GM19467 (cell line): ENCODE data around the gene OR2C3.
"Not testable (repeated sequence)": the region's sequence is repeated elsewhere in the genome, so short reads cannot be mapped to it uniquely, and the experiment has no call there.

Source experiments
- ATAC-seq: cut with Tn5 transposase; IDR thresholded peaks from one replicate; pipeline ENCODE4 v1.9.1; 2021; ENCODE audit warnings: mild to moderate bottlenecking, moderate library complexity; ENCODE audit not compliant: unreplicated experiment

Gene OR2C3

DNA sequence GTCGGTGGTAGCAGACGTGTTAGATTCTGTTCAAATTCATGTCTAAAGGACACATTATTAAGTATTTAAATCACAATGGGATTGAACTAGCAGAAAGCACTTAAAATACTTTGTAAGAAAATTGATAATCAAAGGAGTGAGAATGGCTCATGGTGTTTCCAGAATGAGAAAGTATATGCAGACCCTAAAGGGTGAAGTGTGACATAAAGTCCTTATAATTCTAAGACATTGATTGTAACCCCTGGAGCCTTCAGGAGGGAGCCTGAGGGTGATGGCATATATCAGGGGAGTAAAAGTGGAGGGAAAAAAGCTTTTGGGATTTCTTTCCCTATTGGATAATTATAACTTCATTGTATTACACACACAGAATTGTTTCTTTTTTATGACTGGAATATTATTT lies at the start of gene OR2C3:
OR2C3 (minus strand) TSS at position 101 of the 400 bp plus-strand sequence. CDS start 3,929 bp downstream, outside the sequence.
- ATAC-seq, result no peak

DNA sequence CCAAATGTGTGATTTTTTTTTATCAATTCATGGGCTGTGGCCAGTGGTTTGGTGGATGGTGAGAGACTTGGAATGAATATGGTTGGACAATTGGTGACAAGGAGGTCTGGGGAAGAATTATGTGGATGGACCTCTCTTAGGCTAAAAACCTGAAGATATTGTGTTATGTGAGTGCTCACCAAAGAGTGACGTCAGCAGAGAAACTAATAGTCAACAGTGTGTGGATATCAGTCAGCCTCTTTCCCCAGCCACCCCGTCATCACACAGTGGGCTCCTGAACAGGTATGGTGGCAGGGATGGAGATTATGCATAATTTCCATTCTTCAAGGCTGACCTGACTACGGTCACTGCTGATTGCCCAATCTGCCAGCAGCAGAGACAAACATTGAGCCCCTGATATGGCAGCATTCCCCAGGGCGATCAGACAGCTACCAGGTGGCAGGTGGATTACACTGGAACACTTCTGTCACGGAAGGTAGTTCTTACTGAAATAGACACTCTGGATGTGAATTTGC lies 42.8 kb upstream of the OR2C3 start:
- ATAC-seq, result no peak

DNA sequence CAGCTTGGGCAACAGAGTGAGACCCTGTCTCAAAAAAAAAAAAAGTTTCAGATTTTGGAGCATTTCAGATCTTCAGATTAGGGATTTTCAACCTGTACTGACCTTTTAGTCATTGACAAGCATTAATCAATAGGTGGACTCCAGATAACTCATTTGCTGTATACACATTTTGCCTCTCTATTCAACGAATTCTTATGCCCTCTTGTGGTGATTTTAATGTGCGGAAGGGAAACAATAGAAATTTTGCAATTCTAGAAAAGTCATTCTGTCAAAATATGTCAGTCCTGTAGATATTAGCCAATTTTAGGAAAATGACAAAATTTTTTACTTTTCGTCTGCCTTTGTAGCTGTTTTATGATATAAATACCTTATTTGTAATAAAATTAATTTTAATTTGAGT lies 40.3 kb upstream of the OR2C3 start:
- ATAC-seq, result no peak

DNA sequence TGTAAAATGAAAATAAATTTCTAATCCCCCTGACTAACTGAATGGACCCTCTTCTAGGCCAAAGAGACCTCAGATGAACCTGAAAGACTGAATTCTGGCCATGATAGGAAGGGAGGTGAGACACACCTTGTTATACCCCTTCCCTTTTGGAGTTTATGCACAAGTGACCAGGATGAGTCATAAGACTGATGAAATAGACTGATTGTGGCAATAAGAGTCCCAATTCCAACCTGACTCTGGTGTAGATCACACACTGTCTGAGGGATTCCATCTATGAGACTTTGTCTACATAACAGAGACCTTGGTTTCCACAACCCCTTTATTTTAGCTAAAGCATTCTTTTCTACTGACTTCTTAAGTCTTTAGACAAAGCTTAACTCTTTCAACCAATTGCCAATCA lies 38.4 kb upstream of the OR2C3 start:
- ATAC-seq, result no peak

DNA sequence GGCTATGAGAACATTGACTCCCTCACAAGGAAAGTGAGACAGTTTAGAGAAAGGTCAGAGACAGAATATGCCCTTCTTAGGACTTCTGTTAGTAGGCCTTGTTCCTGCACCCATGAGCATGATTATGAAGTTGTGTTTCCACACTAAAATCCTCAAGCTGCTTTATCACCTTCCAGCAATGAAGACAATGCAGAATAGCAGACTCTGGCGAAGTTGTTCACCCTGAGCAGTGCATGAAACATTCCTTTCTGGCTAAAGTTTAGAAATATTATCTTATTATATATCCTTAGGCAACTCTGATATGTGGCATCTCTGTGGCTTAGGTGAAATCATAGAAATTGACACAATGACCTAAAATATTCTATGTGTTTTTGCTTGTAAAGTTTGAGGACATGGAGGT lies 38.0 kb upstream of the OR2C3 start:
- no peak for ATAC-seq

DNA sequence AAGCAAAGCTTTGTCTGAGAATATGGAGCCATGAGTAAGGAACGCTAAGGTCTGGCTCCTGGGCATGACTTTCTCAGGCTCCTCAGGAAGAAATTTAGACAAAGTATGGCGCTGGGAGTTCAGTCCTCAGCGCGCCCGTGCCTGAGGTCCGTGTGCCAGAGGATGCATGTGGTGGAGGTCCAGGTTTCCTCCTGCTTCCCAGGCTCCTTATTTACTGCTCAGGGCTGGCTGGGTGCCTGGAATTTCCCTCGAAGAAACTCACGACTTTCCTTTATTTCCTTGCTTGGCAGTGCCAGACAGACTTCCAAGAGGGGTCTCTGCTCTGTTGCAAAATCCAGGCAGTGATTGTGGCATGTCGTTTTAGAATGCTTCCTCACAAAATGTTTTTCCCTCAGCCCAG lies 26.0 kb upstream of the OR2C3 start:
- ATAC-seq, result no peak

DNA sequence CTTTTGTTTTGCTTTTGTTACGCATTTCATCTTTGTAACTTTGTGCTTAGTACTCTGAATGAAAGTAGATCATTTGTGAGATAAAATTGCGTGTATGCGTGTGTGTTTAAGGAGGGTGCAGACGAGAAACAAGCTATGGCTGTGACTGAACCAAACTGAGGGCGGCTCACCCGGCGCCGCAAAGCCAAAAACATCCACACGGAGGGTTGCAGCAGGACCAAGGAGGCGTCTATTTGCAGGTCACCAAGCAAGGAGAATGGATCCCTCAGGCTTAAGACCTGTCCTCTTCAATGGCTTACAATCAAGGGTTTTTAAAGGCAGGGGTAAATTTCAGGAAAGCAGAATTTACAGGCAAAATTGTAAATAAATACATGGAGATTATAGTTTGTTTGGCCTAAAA lies 25.5 kb upstream of the OR2C3 start:
- ATAC-seq, result no peak

DNA sequence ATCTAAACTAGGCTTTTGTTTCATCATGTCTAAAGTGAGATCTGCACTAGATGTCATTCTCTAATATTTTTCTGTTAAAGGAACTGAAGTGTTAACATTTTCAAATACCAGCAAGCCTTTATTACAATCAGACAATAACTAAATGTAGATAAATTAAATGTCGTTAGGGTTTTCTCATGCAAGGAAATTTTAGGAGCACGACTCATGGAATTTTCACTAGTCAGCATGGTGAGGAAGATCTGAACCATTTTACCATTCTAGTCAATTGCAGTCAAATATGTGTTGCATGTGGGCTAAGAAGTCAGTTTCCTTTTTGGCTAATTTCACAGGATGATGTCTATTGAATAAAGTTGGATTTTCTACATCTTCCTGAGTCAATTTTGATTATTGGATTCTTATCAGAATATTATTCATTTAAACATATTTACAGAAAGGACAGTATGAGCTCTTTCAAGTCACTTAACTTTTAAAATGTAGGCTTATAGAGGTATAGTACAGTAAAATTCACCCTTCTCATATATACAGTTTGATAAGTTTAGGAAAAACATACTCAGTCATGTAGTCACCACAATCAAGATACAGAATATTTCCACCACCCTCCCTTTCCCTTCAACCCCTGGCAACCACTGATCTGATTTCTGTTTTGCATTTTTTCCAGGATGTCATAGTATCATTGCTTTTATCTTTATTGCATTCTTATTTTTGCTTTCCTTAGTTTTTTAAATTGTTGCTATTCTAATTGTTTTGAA lies 21.9 kb upstream of the OR2C3 start:
- no peak for ATAC-seq

DNA sequence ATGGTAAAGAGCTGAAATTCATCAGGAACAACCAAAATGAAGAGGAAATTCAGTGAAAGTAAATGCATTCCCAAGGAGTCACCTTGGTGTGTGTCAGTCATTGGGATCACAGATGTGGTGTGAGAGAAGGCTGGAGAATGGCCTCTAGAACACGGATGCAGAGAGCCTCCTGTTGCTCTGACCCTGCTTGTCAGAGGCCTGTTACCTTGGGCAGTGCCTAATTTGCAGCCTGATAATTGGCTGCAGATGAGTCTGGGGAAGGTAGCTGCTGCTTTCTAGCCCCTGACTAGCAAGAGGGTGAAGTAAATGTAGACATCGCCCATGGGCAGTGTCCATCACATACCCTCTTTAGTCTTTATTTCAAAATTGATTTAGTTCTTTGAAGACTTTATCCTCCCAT lies 16.0 kb upstream of the OR2C3 start:
- ATAC-seq, result no peak

DNA sequence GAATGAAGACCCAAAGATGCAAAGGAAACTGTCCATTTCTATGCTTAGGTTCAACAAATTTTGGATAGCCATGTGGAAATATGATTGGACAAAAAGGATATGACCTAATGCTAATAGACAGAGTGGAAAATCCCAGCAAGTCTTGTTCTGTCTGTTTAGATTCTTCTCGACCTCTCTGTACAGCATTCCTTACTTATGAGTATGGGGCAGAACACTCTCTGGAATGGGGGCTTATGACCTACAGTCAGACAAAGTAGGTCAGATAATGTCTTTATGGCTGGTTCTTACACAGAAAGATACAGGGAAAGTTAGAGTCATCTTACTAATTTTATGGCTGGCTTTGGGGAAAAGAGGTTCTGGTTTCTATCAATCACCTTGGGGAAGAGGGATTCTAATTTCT lies 15.5 kb upstream of the OR2C3 start:
- no peak for ATAC-seq

DNA sequence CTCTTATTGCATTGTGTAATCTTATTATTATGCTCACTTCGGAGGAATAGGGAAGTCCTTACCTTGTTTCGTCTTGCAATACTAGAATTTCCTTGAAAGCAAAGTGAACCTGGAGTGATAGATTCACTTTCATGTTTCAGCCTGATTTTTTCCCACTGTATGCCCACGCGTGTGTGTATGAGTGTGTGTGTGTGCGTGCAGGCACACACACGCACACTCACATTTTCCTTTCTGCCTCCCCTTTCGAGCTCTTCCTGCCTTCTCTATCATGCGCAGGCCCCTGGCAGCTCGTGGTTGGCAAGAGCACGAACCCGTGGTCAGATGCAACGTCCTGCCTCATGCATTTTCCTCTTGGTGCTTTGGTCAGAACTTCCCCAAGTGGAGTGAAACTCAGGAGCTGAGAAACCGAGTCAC lies 12.5 kb upstream of the OR2C3 start, which contains the start of gene GCSAML:
GCSAML (plus strand) TSS at position 366 of the 414 bp plus-strand sequence. CDS start 58 bp downstream, outside the sequence.
- no peak for ATAC-seq

DNA sequence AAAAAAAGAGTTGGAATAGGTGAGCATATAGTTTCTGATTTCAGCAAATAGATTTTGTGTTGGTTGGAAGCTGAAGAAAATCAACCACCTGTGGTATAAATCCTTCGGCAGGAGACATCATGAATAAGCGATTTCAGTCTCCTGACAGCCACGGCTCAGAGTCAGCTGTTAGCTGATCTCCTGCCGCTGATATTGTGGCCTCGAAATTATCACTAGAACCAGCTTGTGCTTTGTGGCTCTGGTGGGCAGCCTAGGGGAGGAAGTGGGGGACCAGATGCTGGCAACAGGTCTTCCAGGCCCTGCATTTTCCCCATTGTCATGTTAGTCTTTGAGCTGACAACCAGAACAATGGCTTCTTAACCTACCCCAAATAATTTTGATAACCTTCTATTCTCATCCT lies 11.9 kb upstream of the OR2C3 start:
- ATAC-seq, result no peak

DNA sequence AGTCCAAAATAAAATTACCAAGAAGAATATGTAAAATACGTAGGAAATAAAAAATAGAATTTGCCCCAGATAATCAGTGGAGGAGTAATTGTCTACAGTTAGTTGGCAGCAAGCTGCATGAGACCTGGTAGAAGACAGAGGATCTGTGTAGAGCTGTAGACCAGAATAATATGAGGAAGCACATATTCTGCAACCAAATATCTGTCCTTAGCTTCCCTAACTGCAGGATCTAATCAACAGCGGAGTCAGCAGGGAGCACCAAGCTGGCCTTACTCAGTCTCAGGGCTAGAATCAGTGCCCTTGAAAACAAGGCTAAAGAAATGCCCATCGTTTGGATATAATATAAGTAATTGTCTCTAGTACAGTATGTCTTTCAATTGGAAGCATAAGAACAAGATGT lies 6.6 kb upstream of the OR2C3 start:
- ATAC-seq, result no peak

DNA sequence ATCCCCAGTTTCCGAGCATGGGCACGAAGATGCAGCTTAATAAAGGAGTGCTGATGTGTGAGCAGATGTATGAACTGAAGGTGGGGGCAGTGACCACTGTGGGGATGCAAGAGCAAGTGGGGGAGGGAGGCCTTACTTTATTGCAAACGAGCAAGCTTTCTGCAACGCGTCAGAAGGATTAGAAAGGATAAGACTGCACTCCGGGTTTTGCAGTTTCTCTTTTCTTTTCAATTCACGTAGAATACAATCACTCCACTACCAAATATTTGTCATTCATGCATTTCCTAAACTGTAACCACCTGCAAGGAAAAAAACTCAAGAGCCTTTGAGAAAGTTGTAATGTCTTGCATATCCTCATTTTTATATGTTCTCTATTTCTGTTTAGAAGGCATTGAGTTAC lies 4.3 kb upstream of the OR2C3 start:
- ATAC-seq, result no peak

DNA sequence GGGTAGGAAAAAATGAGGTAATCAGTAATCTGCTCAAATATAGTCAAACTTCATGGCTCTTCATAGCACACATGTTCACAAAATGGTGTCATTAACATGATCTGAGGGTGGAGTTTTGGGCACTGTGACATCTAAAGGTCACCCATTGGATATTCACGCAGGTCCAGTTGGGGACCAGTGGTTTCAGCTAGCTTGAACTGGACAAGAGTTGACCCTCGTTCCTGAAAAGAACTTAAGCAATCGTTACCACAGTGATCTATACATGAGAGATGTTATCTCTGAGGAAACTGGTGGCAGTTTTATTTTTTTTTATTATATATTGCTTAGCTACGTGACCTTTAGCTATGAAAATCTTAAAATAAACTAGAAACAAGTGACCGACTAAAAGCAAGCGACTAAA lies 3.0 kb upstream of the OR2C3 start:
- no peak for ATAC-seq

DNA sequence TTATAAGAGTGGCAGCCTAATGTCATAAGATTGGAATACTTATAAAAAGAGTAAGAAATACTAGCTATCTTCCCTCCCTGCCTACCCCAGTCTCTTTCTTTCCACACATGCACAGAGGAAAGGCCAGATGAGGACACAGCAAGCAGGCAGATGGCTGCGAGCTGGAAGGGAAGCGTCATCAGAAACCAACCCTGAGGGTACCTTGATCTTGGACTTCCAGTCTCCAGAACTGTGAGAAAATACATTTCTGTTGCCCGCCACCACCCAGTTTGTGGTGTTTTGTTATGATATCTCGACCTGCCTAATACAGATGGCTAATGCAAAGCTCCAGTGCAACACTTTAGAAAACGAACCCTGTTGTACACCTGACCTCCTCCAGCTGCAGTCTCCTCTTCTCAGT lies 2.3 kb upstream of the OR2C3 start:
- ATAC-seq, result no peak

DNA sequence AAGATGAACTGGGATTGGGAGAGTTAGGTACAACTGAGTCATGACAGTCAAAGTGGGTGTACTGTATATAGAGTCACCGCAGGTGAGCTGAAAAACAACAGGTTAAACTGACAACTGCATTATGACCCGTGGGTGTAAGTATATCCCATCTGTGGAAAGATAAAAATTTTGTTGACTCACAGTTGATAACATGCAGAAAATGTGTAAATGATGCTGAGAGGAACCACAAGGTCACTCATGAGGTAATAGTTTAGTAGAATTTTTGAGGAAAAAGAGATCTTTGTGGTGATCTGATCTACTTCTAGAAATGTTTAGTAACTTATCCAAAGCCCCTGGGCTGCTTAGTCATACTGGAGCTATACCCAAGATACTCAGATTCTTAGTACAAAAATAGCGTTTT lies 838 bp downstream of the OR2C3 start:
- no peak for ATAC-seq

DNA sequence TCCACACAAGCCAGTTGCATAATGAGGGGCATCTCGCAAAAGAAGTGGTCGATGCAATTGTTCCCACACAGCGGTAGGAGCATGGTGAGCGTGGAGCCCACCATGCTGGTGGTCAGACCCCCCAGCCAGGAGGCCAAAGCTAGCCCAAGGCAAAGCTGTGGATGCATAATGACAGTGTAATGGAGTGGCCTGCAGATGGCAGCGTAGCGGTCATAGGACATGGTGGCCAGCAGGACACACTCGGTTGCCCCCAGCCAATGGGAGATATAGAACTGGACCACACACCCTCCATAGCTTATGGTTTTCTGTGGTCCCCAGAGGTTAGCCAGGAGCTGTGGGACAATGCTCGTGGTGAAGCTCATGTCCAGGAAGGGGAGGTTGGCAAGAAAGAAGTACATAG lies 4.3 kb downstream of the OR2C3 start:
- ATAC-seq, result no peak

DNA sequence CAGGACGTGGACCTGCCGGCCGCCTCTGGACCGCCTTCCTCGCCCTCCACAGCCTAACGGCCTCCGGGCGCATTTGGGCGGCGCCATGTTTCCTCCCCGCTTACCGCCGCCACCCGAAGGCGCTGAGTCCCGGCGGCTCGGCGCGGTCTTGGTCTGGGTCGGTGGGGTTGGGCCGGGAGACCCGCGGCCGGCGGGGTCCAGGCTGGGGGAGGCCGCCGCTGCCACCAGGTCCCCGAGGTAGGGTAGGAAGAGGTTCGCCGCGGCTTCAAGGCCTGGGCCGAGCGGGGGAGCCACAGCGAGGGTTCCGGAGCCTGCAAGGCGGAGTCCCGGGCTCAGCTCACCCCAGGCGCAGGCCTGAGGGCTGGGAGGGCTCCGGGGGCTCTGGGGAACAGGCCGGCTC lies 5.5 kb downstream of the OR2C3 start:
- ATAC-seq, result no peak

DNA sequence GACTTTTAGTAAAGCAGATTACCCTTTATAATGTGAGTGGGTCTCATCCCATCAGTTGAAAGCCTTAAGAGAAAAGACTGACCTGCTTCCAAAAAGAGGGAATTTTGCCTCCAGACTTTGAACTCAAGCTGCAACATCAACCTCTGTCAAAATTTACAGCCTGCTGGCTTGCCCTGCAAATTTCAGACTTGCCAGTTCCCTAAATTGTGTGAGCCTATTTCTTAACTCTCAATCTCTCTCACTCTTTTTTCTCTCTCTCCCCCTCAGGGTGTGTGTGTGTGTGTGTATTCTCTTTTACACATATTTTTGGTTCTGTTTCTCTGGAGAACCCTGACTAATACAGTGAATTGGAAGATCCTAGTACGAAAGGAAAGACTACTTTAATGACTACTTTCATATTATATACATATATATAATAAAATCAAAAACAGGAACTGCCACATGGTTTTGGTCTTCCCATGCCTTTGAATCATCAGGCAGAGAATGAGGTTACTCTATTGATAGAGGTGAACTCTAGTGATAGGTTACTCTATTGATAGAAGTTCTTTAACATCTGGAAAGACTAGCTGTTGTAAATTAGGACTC lies 6.4 kb downstream of the OR2C3 start:
- ATAC-seq, result no peak

DNA sequence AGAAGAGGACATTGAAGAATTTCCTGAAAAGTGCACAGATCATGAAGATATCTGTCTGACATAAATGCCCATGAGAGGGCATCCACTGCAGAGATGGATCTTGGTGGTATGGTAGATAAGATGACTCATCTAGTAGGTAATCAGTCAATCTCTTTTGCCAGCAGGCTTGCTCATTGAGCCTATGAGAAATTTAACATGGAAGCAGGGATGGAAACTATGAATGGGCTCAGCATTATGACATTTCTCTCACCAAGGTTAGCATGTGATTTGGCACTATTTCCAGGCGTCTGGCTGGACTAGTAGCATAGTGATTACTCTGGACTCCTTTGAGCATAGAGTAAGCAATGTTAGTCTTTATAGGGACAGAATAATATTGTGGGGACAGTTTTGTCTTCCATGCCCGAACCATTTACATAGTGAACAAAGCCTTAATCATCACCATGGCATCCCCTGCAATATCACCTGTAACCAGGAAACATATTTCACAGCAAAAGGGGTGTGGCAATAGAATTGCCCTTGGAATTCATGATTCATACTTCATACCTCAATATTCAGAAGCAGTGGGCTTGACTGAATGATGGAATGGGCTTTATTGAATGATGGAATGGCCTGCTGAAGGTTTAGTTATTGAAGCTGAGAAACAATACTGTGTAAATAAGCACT lies 7.3 kb downstream of the OR2C3 start:
- ATAC-seq, result no peak

DNA sequence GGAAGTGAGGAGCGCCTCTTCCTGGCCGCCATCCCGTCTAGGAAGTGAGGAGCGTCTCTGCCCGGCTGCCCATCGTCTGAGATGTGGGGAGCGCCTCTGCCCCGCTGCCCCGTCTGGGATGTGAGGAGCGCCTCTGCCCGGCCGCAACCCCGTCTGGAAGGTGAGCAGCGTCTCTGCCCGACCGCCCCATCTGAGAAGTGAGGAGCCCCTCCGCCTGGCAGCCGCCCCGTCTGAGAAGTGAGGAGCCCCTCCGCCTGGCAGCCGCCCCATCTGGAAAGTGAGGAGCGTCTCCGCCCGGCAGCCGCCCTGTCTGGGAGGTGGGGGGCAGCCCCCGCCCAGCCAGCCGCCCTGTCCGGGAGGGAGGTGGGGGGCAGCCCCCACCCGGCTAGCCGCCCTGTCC lies 14.4 kb downstream of the OR2C3 start:
- ATAC-seq, result not testable (repeated sequence)
